Uterus (tissue), 2 donors: Measurements from ENCODE around the gene TMPRSS9.

ENCODE experiments used
- POLR2A ChIP-seq, 2 donors: fragments of 450-650 bp; IDR thresholded peaks; one replicate each; pipeline ENCODE4 v1.6.1; 2016; ENCODE audit warnings: antibody characterized with exemption in 2 of 2, mild to moderate bottlenecking in 1 of 2, moderate library complexity in 1 of 2
- TF ChIP-seq, protein P1 (sequence below), 4 experiments: fragments of 200-600 bp in 2 of 4; fragments of 450-650 bp in 2 of 4; sonication (generic) in 2 of 4; IDR thresholded peaks; one replicate each; pipeline ENCODE4 v1.5.1; 2016 to 2019; ENCODE audit warnings: antibody characterized with exemption in 4 of 4, mild to moderate bottlenecking in 2 of 4, moderate library complexity in 1 of 4

- TF ChIP-seq, protein P1, sequence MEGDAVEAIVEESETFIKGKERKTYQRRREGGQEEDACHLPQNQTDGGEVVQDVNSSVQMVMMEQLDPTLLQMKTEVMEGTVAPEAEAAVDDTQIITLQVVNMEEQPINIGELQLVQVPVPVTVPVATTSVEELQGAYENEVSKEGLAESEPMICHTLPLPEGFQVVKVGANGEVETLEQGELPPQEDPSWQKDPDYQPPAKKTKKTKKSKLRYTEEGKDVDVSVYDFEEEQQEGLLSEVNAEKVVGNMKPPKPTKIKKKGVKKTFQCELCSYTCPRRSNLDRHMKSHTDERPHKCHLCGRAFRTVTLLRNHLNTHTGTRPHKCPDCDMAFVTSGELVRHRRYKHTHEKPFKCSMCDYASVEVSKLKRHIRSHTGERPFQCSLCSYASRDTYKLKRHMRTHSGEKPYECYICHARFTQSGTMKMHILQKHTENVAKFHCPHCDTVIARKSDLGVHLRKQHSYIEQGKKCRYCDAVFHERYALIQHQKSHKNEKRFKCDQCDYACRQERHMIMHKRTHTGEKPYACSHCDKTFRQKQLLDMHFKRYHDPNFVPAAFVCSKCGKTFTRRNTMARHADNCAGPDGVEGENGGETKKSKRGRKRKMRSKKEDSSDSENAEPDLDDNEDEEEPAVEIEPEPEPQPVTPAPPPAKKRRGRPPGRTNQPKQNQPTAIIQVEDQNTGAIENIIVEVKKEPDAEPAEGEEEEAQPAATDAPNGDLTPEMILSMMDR (IDR thresholded peaks at IDR 0.05): no peak
- no peak for TF ChIP-seq POLR2A (IDR thresholded peaks at IDR 0.05)
These were observed 38.8 kb downstream of the TMPRSS9 start for GRCh38 chr19:2398735-2399305.
